SK-N-MC (cell line): ENCODE data around the gene SLN.

Experiments used
- DNase-seq: peaks from one replicate; pipeline ENCODE4 v3.0.0-alpha.2; 2011; ENCODE audit warnings: low read depth, low spot score
- H3K27ac ChIP-seq: fragments of 200-600 bp; sonication (generic); 2 replicates; pipeline ENCODE4 v1.5.1; 2016; ENCODE audit warnings: mixed run types
- H3K36me3 ChIP-seq: fragments of 200-600 bp; sonication (generic); 2 replicates; pipeline ENCODE4 v1.6.1; 2017; ENCODE audit warnings: antibody characterized with exemption, low read length, mixed read lengths; ENCODE audit not compliant: insufficient read depth
- H3K4me3 ChIP-seq: fragments of 200-600 bp; sonication (generic); 2 replicates; pipeline ENCODE4 v1.5.1; 2016
- H3K9ac ChIP-seq: fragments of 200-600 bp; sonication (generic); 2 replicates; pipeline ENCODE4 v1.8.0; 2017; ENCODE audit warnings: mixed run types, mixed read lengths; ENCODE audit not compliant: insufficient read length
- H3K9me3 ChIP-seq: fragments of 200-600 bp; sonication (generic); 2 replicates; pipeline ENCODE4 v1.6.1; 2017; ENCODE audit warnings: low read depth, mild to moderate bottlenecking, antibody characterized with exemption, low read length, moderate library complexity, mixed read lengths
- EZH2 ChIP-seq: fragments of 200-600 bp; sonication (generic); IDR thresholded peaks from one replicate; pipeline ENCODE4 v1.6.1; 2017; ENCODE audit warnings: antibody characterized with exemption
- FOXP2 ChIP-seq: optimal IDR thresholded peaks from 2 replicates; pipeline ENCODE3; 2011; ENCODE audit warnings: mild to moderate bottlenecking, moderate library complexity; ENCODE audit not compliant: insufficient read depth; ENCODE audit errors: extremely low read length, control extremely low read depth
- POLR2AphosphoS5 ChIP-seq: IDR thresholded peaks from 2 replicates; pipeline ENCODE4 v1.6.1; 2012; ENCODE audit warnings: mild to moderate bottlenecking, low read depth, low read length, borderline replicate concordance

The SLN gene

GRCh38 chr11:107666911-107667613 lies 44.8 kb downstream of the SLN start:
- Histone ChIP-seq H3K9ac (no peak overlapping the region), H3K4me3 (no peak overlapping the region), H3K9me3 (no peaks in the 10 kb centered on the region), H3K27ac (no peak overlapping the region), H3K36me3 (no peaks in the 10 kb centered on the region)
- DNase-seq: no peak
- no peak for TF ChIP-seq POLR2AphosphoS5
- no peak for TF ChIP-seq EZH2
- no peak for TF ChIP-seq FOXP2

- DNase-seq: no peak
- H3K4me3 ChIP-seq: no peak overlapping the region
- TF ChIP-seq FOXP2 (no peak), POLR2AphosphoS5 (no peak), EZH2 (no peak)
- H3K9me3 ChIP-seq: no peaks in the 10 kb centered on the region
- H3K36me3 ChIP-seq: no peaks in the 10 kb centered on the region
- no peak overlapping the region for H3K27ac ChIP-seq
- no peak overlapping the region for H3K9ac ChIP-seq
Observed at GRCh38 chr11:107665018-107665417, 46.8 kb downstream of the SLN start.

- H3K4me3 ChIP-seq: no peak overlapping the region
- H3K36me3 ChIP-seq: no peaks in the 10 kb centered on the region
Observed at GRCh38 chr11:107661656-107662055, 50.2 kb downstream of the SLN start.

GRCh38 chr11:107660066-107660465 lies 51.8 kb downstream of the SLN start:
- Histone ChIP-seq H3K9ac (no peak overlapping the region), H3K27ac (no peak overlapping the region), H3K36me3 (no peaks in the 10 kb centered on the region), H3K9me3 (no peaks in the 10 kb centered on the region), H3K4me3 (no peak overlapping the region)
- no peak for DNase-seq
- no peak for TF ChIP-seq POLR2AphosphoS5
- TF ChIP-seq EZH2: no peak
- TF ChIP-seq FOXP2: no peak

More at GRCh38 chr11:107661656-107662055, 50.2 kb downstream of the SLN start:
- Histone ChIP-seq H3K9ac (no peak overlapping the region), H3K27ac (no peak overlapping the region), H3K9me3 (no peaks in the 10 kb centered on the region)
- DNase-seq: no peak
- TF ChIP-seq POLR2AphosphoS5 (no peak), FOXP2 (no peak), EZH2 (no peak)

- no peaks in the 10 kb centered on the region for H3K9me3 ChIP-seq
- no peaks in the 10 kb centered on the region for H3K36me3 ChIP-seq
- H3K4me3 ChIP-seq: no peak overlapping the region
- no peak overlapping the region for H3K9ac ChIP-seq
- no peak for DNase-seq
- TF ChIP-seq EZH2 (no peak), FOXP2 (no peak), POLR2AphosphoS5 (no peak)
- H3K27ac ChIP-seq: no peak overlapping the region
Observed at GRCh38 chr11:107659310-107659709, 52.5 kb downstream of the SLN start.
